ENCODE results near the gene MOGAT1.

The MOGAT1 gene

GRCh38 chr2:222730366-222730999 is 59.0 kb downstream of the MOGAT1 start:
- Histone ChIP-seq H3K4me2 (ENCODE audit: low read depth, low read length, poor library complexity, severe bottlenecking) (no peak overlapping the region), H3K9me3 (ENCODE audit: insufficient read depth, low read length) (no peaks in the 10 kb centered on the region), H3K36me3 (ENCODE audit: low read length) (no peaks in the 10 kb centered on the region), H3K9ac (ENCODE audit: low read length) (no peak overlapping the region), H3K27me3 (ENCODE audit: low read length) (no peaks in the 10 kb centered on the region), H3K79me2 (ENCODE audit: insufficient read depth, low read length) (no peaks in the 10 kb centered on the region), H3K9me2 (replicated peaks; ENCODE audit: insufficient read depth, low read length) (no peaks in the 10 kb centered on the region), H3K4me3 (ENCODE audit: insufficient read depth, low read length, poor library complexity, severe bottlenecking) (no peak overlapping the region), H2AFZ (ENCODE audit: low read depth, low read length, severe bottlenecking) (no peak overlapping the region), H3F3A (ENCODE audit: insufficient read depth) (no peaks in the 10 kb centered on the region), H3K27ac (ENCODE audit: low read depth, low read length) (no peak overlapping the region), H4K20me1 (ENCODE audit: low read depth, low read length) (no peaks in the 10 kb centered on the region)
- TF ChIP-seq CTCF (IDR thresholded peaks at IDR 0.05; ENCODE audit: insufficient read depth, low read length, poor library complexity, severe bottlenecking) (no peak), EZH2phosphoT487 (conservative IDR thresholded peaks at IDR 0.05; ENCODE audit: low read length) (no peak)

GRCh38 chr2:222731201-222731621 is 59.8 kb downstream of the MOGAT1 start:
- no peak for TF ChIP-seq CTCF (IDR thresholded peaks at IDR 0.05; ENCODE audit: insufficient read depth, low read length, poor library complexity, severe bottlenecking)
- TF ChIP-seq EZH2phosphoT487 (conservative IDR thresholded peaks at IDR 0.05; ENCODE audit: low read length): no peak
- H3K4me2 ChIP-seq (ENCODE audit: low read depth, low read length, poor library complexity, severe bottlenecking): no peak overlapping the region
- no peak overlapping the region for H3K9ac ChIP-seq (ENCODE audit: low read length)

GRCh38 chr2:222732489-222733178 is 61.2 kb downstream of the MOGAT1 start:
- no peaks in the 10 kb centered on the region for H3K36me3 ChIP-seq (ENCODE audit: low read length)
- H3K4me3 ChIP-seq (ENCODE audit: insufficient read depth, low read length, poor library complexity, severe bottlenecking): no peak overlapping the region
- H3F3A ChIP-seq (ENCODE audit: insufficient read depth): no peaks in the 10 kb centered on the region
- TF ChIP-seq EZH2phosphoT487 (conservative IDR thresholded peaks at IDR 0.05; ENCODE audit: low read length) (no peak), CTCF (IDR thresholded peaks at IDR 0.05; ENCODE audit: insufficient read depth, low read length, poor library complexity, severe bottlenecking) (no peak)
- H3K27ac ChIP-seq (ENCODE audit: low read depth, low read length): no peak overlapping the region
- no peak overlapping the region for H2AFZ ChIP-seq (ENCODE audit: low read depth, low read length, severe bottlenecking)
- H4K20me1 ChIP-seq (ENCODE audit: low read depth, low read length): no peaks in the 10 kb centered on the region
- no peaks in the 10 kb centered on the region for H3K9me2 ChIP-seq (replicated peaks; ENCODE audit: insufficient read depth, low read length)
- H3K9ac ChIP-seq (ENCODE audit: low read length): no peak overlapping the region
- no peaks in the 10 kb centered on the region for H3K9me3 ChIP-seq (ENCODE audit: insufficient read depth, low read length)
- H3K27me3 ChIP-seq (ENCODE audit: low read length): no peaks in the 10 kb centered on the region
- H3K4me2 ChIP-seq (ENCODE audit: low read depth, low read length, poor library complexity, severe bottlenecking): no peak overlapping the region
- H3K79me2 ChIP-seq (ENCODE audit: insufficient read depth, low read length): no peaks in the 10 kb centered on the region

More at GRCh38 chr2:222731201-222731621, 59.8 kb downstream of the MOGAT1 start:
- Histone ChIP-seq H3K36me3 (ENCODE audit: low read length) (no peaks in the 10 kb centered on the region), H3K79me2 (ENCODE audit: insufficient read depth, low read length) (no peaks in the 10 kb centered on the region), H3K9me2 (replicated peaks; ENCODE audit: insufficient read depth, low read length) (no peaks in the 10 kb centered on the region), H2AFZ (ENCODE audit: low read depth, low read length, severe bottlenecking) (no peak overlapping the region), H3K27me3 (ENCODE audit: low read length) (no peaks in the 10 kb centered on the region), H3K27ac (ENCODE audit: low read depth, low read length) (no peak overlapping the region), H4K20me1 (ENCODE audit: low read depth, low read length) (no peaks in the 10 kb centered on the region), H3F3A (ENCODE audit: insufficient read depth) (no peaks in the 10 kb centered on the region), H3K9me3 (ENCODE audit: insufficient read depth, low read length) (no peaks in the 10 kb centered on the region), H3K4me3 (ENCODE audit: insufficient read depth, low read length, poor library complexity, severe bottlenecking) (no peak overlapping the region)

Measured in SU-DHL-6 (cell line).